ENCODE results near the gene RCOR1. TPM values are rescaled to one million over a fixed set of nuclear protein-coding genes. Genes with fewer than 3 reads are reported as not detected.

RCOR1 gene
- total and polyA plus RNA-seq, 2 experiments from 2014 or later = 9.9 to 30.2 TPM

DNA sequence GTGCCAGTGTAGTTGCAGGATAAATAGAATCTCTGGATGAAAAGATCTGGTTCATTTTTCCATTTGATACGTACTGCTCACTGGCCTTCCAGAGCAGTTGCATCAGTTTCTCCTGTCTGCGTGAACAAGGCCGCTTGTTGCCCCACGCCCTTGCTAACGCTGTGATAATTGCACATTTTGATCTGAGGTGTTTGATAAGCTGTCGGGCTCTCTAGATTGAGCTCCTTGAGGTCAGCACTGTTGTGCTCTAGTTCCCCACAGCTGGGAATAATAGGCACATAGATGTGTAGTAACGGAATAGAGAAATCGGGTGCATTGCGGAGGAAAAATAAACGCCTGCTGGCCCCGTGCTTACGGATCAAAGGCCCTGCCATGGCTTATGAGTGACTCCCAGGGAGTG lies 142.0 kb downstream of the RCOR1 start:
- Histone ChIP-seq H3K27ac (no peak overlapping the region), H3K4me3 (no peak overlapping the region), H2AFZ (no peak overlapping the region), H3K9me2 (replicated peaks; ENCODE audit: insufficient read depth) (no peaks in the 10 kb centered on the region), H3K27me3 (no peaks in the 10 kb centered on the region), H4K20me1 (ENCODE audit: insufficient read depth, poor library complexity, severe bottlenecking) (no peaks in the 10 kb centered on the region), H3K4me1 (ENCODE audit: insufficient read depth) (no peaks in the 10 kb centered on the region), H3K36me3 (replicated peaks; ENCODE audit: insufficient read depth, low read depth) (no peaks in the 10 kb centered on the region), H3K9me3 (ENCODE audit: low read depth) (no peaks in the 10 kb centered on the region), H3K79me2 (peaks cover under 1% of the 10 kb centered on the region), H3K4me2 (no peak overlapping the region)
- no peak for DNase-seq (ENCODE audit: low spot score)
- 89% methylated on average over 12 of the region's 12 CpGs for WGBS (ENCODE audit: low lambda C conversion rate, missing lambda C conversion rate)
- TF ChIP-seq CTCF (IDR thresholded peaks at IDR 0.05; ENCODE audit: poor library complexity) (no peak), EZH2phosphoT487 (IDR thresholded peaks at IDR 0.05; ENCODE audit: low read depth, severe bottlenecking, unreplicated experiment) (no peak), EZH2 (IDR thresholded peaks at IDR 0.05; ENCODE audit: borderline replicate concordance) (no peak)

DNA sequence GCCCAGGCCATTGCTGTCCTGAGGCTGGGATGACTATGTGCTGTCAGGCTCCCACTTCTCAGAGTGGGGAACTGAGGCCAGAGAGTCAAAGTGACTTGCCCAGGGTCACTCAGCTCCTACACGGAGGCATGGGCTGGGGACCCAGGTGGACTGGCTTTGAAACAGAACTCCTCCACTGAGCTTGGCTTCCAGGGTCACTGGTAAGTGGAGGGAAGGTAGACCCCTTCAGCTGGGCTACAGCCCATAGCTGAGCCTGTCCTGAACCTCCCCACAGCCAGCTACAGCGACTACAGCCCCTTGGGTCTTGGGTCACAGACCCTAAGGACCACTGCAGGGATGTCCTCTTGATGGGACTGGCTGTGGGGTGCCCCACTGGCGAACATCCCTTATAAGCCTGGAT lies 144.5 kb downstream of the RCOR1 start:
- Histone ChIP-seq H3K4me1 (ENCODE audit: insufficient read depth) (no peaks in the 10 kb centered on the region), H3K36me3 (replicated peaks; ENCODE audit: insufficient read depth, low read depth) (no peaks in the 10 kb centered on the region), H2AFZ (no peak overlapping the region), H3K4me2 (no peak overlapping the region), H3K27ac (no peak overlapping the region), H3K9me2 (replicated peaks; ENCODE audit: insufficient read depth) (no peaks in the 10 kb centered on the region), H3K9me3 (ENCODE audit: low read depth) (peaks cover 7% of the 10 kb centered on the region), H3K79me2 (no peaks in the 10 kb centered on the region), H4K20me1 (ENCODE audit: insufficient read depth, poor library complexity, severe bottlenecking) (no peaks in the 10 kb centered on the region), H3K4me3 (no peak overlapping the region), H3K27me3 (no peaks in the 10 kb centered on the region)
- no peak for TF ChIP-seq CTCF (IDR thresholded peaks at IDR 0.05; ENCODE audit: poor library complexity)
- TF ChIP-seq EZH2phosphoT487 (IDR thresholded peaks at IDR 0.05; ENCODE audit: low read depth, severe bottlenecking, unreplicated experiment) = no peak
- TF ChIP-seq EZH2 (IDR thresholded peaks at IDR 0.05; ENCODE audit: borderline replicate concordance) = no peak
- DNase-seq (ENCODE audit: low spot score) = no peak
- WGBS (ENCODE audit: low lambda C conversion rate, missing lambda C conversion rate) = 96% methylated on average over 3 of the region's 3 CpGs

DNA sequence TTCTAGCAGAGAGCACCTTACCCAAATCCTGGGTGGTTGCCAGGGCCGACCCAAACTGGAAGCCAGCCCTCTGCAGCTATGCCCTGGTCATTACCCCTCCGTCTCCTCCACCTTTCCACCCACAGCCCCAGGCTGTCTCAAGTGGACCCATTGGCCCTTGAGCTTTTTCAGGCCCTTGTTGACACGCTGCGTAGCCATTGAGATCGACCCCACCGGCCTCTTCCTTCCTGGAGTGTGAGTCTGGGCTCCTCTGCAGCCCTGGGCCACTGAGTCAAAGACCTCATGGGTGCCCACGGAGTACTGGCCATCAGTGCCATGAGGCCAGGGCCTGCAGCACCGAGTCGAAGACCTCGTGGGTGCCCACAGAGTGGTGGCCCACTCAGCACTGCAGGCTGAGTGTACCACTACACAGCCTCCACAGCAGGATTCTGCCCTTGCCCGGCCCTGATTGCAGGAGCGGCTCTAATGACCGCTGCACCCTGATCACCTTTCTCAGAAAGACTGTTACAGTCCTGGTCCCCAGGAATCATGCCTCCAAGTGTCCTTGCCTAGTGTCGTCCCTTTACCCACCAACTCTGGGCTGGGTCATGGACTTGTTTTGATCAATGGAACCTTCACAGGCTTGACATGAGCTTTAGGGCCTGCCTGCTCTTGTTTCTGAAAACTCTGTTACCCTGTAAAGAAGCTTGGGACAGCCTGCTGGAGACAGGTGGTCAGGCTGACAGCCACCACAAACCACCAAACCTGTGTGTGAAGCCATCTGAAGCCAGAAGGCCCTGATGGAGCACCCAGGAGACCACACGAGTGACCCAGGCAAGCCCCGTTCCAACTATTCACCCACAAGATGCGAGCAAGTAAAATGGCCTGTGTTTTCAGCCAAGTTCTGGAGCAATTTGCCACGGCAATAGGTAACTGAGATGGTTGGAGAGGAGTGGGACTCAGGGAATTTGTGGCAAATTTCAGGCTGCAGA lies 145.2 kb downstream of the RCOR1 start:
- Histone ChIP-seq H4K20me1 (ENCODE audit: insufficient read depth, poor library complexity, severe bottlenecking) (no peaks in the 10 kb centered on the region), H2AFZ (no peak overlapping the region), H3K9me2 (replicated peaks; ENCODE audit: insufficient read depth) (no peaks in the 10 kb centered on the region), H3K36me3 (replicated peaks; ENCODE audit: insufficient read depth, low read depth) (no peaks in the 10 kb centered on the region), H3K79me2 (no peaks in the 10 kb centered on the region), H3K27me3 (no peaks in the 10 kb centered on the region), H3K27ac (no peak overlapping the region), H3K4me2 (no peak overlapping the region), H3K9me3 (ENCODE audit: low read depth) (peaks cover 7% of the 10 kb centered on the region), H3K4me1 (ENCODE audit: insufficient read depth) (no peaks in the 10 kb centered on the region), H3K4me3 (no peak overlapping the region)
- DNase-seq (ENCODE audit: low spot score) = no peak
- no peak for TF ChIP-seq EZH2phosphoT487 (IDR thresholded peaks at IDR 0.05; ENCODE audit: low read depth, severe bottlenecking, unreplicated experiment)
- no peak for TF ChIP-seq EZH2 (IDR thresholded peaks at IDR 0.05; ENCODE audit: borderline replicate concordance)
- no peak for TF ChIP-seq CTCF (IDR thresholded peaks at IDR 0.05; ENCODE audit: poor library complexity)
- WGBS (ENCODE audit: low lambda C conversion rate, missing lambda C conversion rate) = 95% methylated on average over 18 of the region's 18 CpGs

All from hepatocyte (in vitro differentiated cells).